AG09309 (cell line): ENCODE data around the gene CENPP.

Experiments used
- DNase-seq: peaks from one replicate; pipeline ENCODE4 v3.0.0-alpha.2; 2010; ENCODE audit warnings: low read depth
- H3K4me3 ChIP-seq: 2 replicates; pipeline ENCODE4 v1.5.1; 2011; ENCODE audit warnings: mild to moderate bottlenecking, low read depth, low read length, moderate library complexity; ENCODE audit not compliant: control insufficient read depth
- CTCF ChIP-seq: IDR thresholded peaks from 2 replicates; pipeline ENCODE4 v1.5.1; 2011; ENCODE audit warnings: mild to moderate bottlenecking, low read depth, low read length, inconsistent platforms; ENCODE audit not compliant: insufficient read depth, control insufficient read depth; ENCODE audit errors: missing control alignments

CENPP gene

GRCh38 chr9:92603990-92604389, 278.2 kb downstream of the CENPP start:
- no peak for TF ChIP-seq CTCF
- no peak for DNase-seq
- H3K4me3 ChIP-seq, result no peak overlapping the region

GRCh38 chr9:92605224-92605623, 279.5 kb downstream of the CENPP start:
- DNase-seq, result no peak
- no peak overlapping the region for H3K4me3 ChIP-seq
- TF ChIP-seq CTCF, result no peak

- no peak for DNase-seq
- H3K4me3 ChIP-seq, result no peak overlapping the region
- TF ChIP-seq CTCF, result no peak
Measured at GRCh38 chr9:92607088-92607487, 281.3 kb downstream of the CENPP start.

GRCh38 chr9:92607773-92608172, 282.0 kb downstream of the CENPP start:
- TF ChIP-seq CTCF, result no peak
- DNase-seq, result peak; percentile 46
- H3K4me3 ChIP-seq, result no peak overlapping the region

GRCh38 chr9:92608241-92608908, 282.6 kb downstream of the CENPP start:
- no peak overlapping the region for H3K4me3 ChIP-seq
- DNase-seq, result no peak
- TF ChIP-seq CTCF, result no peak

GRCh38 chr9:92608909-92609445, 283.2 kb downstream of the CENPP start:
- no peak overlapping the region for H3K4me3 ChIP-seq
- no peak for TF ChIP-seq CTCF
- DNase-seq, result no peak
